ENCODE measurements around the gene TUBGCP5. TPM values are rescaled to one million over a fixed set of nuclear protein-coding genes. Genes with fewer than 3 reads are reported as not detected.

The TUBGCP5 gene
- total RNA-seq, 1 donor from 2014 or later: 34.3 TPM

GRCh38 chr15:22973286-22973685 is 66.1 kb downstream of the TUBGCP5 start:
- Mint-ChIP-seq H3K27me3 (ENCODE audit: insufficient read depth, low read depth) (no peaks in the 10 kb centered on the region), H3K4me1 (peaks cover 4% of the 10 kb centered on the region), H3K36me3 (peaks cover 26% of the 10 kb centered on the region), H3K9me3 (peaks cover 28% of the 10 kb centered on the region), H3K27ac (no peak overlapping the region), H3K4me3 (no peak overlapping the region)
- no peak overlapping the region for H2AFZ ChIP-seq (replicated peaks)
- H3K36me3 ChIP-seq: no peaks in the 10 kb centered on the region
- no peaks in the 10 kb centered on the region for H3F3A ChIP-seq (ENCODE audit: low read depth)
- H3K79me2 ChIP-seq (ENCODE audit: low read depth): peaks cover 100% of the 10 kb centered on the region
- no peak overlapping the region for H3K4me3 ChIP-seq
- TF ChIP-seq EZH2 (IDR thresholded peaks at IDR 0.05): no peak
- no peak for TF ChIP-seq CTCF (IDR thresholded peaks at IDR 0.05)
- TF ChIP-seq EZH2phosphoT487 (IDR thresholded peaks at IDR 0.05): no peak
- no peak overlapping the region for H3K9ac ChIP-seq
- H3K4me2 ChIP-seq: no peak overlapping the region
- no peak overlapping the region for H3K27ac ChIP-seq
- no peaks in the 10 kb centered on the region for H3K9me3 ChIP-seq (ENCODE audit: low read depth)
- DNase-seq (ENCODE audit: low spot score): no peak
- peaks cover 57% of the 10 kb centered on the region for H4K20me1 ChIP-seq (ENCODE audit: low read depth)
- H3K4me1 ChIP-seq: no peaks in the 10 kb centered on the region
- peaks cover 7% of the 10 kb centered on the region for H3K27me3 ChIP-seq

GRCh38 chr15:22969489-22969888 is 69.9 kb downstream of the TUBGCP5 start:
- TF ChIP-seq EZH2 (IDR thresholded peaks at IDR 0.05) (no peak), EZH2phosphoT487 (IDR thresholded peaks at IDR 0.05) (no peak), CTCF (IDR thresholded peaks at IDR 0.05) (no peak)
- H2AFZ ChIP-seq (replicated peaks): no peak overlapping the region
- no peaks in the 10 kb centered on the region for H3F3A ChIP-seq (ENCODE audit: low read depth)
- no peak for DNase-seq (ENCODE audit: low spot score)
- H3K79me2 ChIP-seq (ENCODE audit: low read depth): peaks cover 95% of the 10 kb centered on the region
- no peaks in the 10 kb centered on the region for H3K36me3 ChIP-seq
- Mint-ChIP-seq H3K27me3 (ENCODE audit: insufficient read depth, low read depth) (no peaks in the 10 kb centered on the region), H3K4me1 (peaks cover 4% of the 10 kb centered on the region), H3K36me3 (peaks cover 26% of the 10 kb centered on the region), H3K27ac (no peak overlapping the region), H3K4me3 (no peak overlapping the region), H3K9me3 (peaks cover 23% of the 10 kb centered on the region)
- no peaks in the 10 kb centered on the region for H3K27me3 ChIP-seq
- peaks cover 52% of the 10 kb centered on the region for H4K20me1 ChIP-seq (ENCODE audit: low read depth)
- no peak overlapping the region for H3K4me3 ChIP-seq
- no peaks in the 10 kb centered on the region for H3K4me1 ChIP-seq
- H3K4me2 ChIP-seq: no peak overlapping the region
- H3K9ac ChIP-seq: no peak overlapping the region
- no peak overlapping the region for H3K27ac ChIP-seq
- H3K9me3 ChIP-seq (ENCODE audit: low read depth): no peaks in the 10 kb centered on the region

- Histone ChIP-seq H3F3A (ENCODE audit: low read depth) (no peaks in the 10 kb centered on the region), H3K4me3 (no peak overlapping the region), H3K27ac (no peak overlapping the region), H3K4me2 (no peak overlapping the region), H3K36me3 (no peaks in the 10 kb centered on the region), H3K27me3 (no peaks in the 10 kb centered on the region), H4K20me1 (ENCODE audit: low read depth) (peaks cover 42% of the 10 kb centered on the region), H3K4me1 (no peaks in the 10 kb centered on the region), H3K9ac (no peak overlapping the region), H2AFZ (replicated peaks) (no peak overlapping the region), H3K79me2 (ENCODE audit: low read depth) (peaks cover 91% of the 10 kb centered on the region), H3K9me3 (ENCODE audit: low read depth) (no peaks in the 10 kb centered on the region)
- H3K4me3 Mint-ChIP-seq: no peak overlapping the region
- peak overlapping the region; percentile 81 for H3K27ac Mint-ChIP-seq
- H3K4me1 Mint-ChIP-seq: peaks cover 8% of the 10 kb centered on the region
- peaks cover 22% of the 10 kb centered on the region for H3K9me3 Mint-ChIP-seq
- H3K27me3 Mint-ChIP-seq (ENCODE audit: insufficient read depth, low read depth): no peaks in the 10 kb centered on the region
- DNase-seq (ENCODE audit: low spot score): no peak
- TF ChIP-seq EZH2 (IDR thresholded peaks at IDR 0.05) (no peak), CTCF (IDR thresholded peaks at IDR 0.05) (no peak), EZH2phosphoT487 (IDR thresholded peaks at IDR 0.05) (no peak)
- H3K36me3 Mint-ChIP-seq: peaks cover 30% of the 10 kb centered on the region
Observed at GRCh38 chr15:22968366-22968765, 71.0 kb downstream of the TUBGCP5 start.
